Lower leg skin (tissue), 4 donors: Measurements from ENCODE around the gene FSTL1. TPM values are rescaled to one million over a fixed set of nuclear protein-coding genes. Genes with fewer than 3 reads are reported as not detected.

Experiments
- DNase-seq, 2 donors: peaks; one replicate each; pipeline ENCODE4 v3.0.0-alpha.2; 2019; ENCODE audit warnings: low spot score in 2 of 2
- H3K4me3 ChIP-seq: fragments of 200-600 bp; sonication (generic); 2 replicates; pipeline ENCODE4 v1.5.1; 2017; ENCODE audit warnings: mild to moderate bottlenecking, low read depth; ENCODE audit not compliant: poor library complexity, severe bottlenecking
- POLR2A ChIP-seq, 2 donors: fragments of 450-650 bp; IDR thresholded peaks; one replicate each; pipeline ENCODE4 v1.6.1; 2016 to 2017; ENCODE audit warnings: antibody characterized with exemption in 2 of 2, mild to moderate bottlenecking in 1 of 2, moderate library complexity in 1 of 2
- WGBS, 2 donors: methylation state at CpG; one replicate each; pipeline ENCODE4 v1.1.5; 2018; 5-methylcytosine and 5-hydroxymethylcytosine counted together
- intact Hi-C: fragments of 100-400 bp; cut with DNase I; formaldehyde crosslinking; loops from one replicate; pipeline ENCODE4 v1.15.0; 2023; ENCODE audit warnings: low total_unique reads
- total RNA-seq, 4 donors: library from RNA; depleted of rRNA; stranded (reverse); fragments of >200 nt; gene quantifications; one replicate each; pipeline ENCODE4 v1.1.0, GENCODE V29; 2016
- TF ChIP-seq, protein P1 (sequence below), 3 donors: fragments of 450-650 bp; IDR thresholded peaks; one replicate each; pipeline ENCODE4 v1.5.1; 2016; ENCODE audit warnings: antibody characterized with exemption in 3 of 3, mild to moderate bottlenecking in 3 of 3, moderate library complexity in 2 of 3

Gene FSTL1
- total RNA-seq, 4 donors from 2014 or later, result 52.8 to 207 (median 104) TPM

DNA sequence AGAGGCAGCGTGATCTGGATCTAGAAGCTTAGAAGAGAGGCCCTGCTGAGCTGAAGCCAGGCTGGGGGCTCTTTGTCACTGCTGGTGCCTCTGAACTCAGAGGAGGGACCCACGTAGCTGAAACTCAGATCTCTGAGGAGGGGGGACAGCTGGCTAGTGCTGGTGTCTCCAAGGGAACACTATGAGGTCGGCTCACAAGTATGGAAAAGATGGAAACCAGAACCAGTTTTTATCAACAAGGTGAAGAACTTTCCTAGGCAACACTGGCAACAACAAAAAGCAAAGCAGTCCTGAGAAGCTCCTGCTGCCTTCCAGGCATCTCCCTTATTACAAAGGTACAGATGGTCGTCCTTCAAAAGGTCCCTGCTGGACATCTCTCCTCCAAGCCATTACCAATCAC, 27.0 kb upstream of the FSTL1 start:
- intact Hi-C loops, result no loop called here
- WGBS, 2 donors, result 82 to 90% methylated on average over 4 of the region's 4 CpGs
- H3K4me3 ChIP-seq, result no peak overlapping the region
- DNase-seq, result no peak
- no peak for TF ChIP-seq POLR2A (IDR thresholded peaks at IDR 0.05)
- TF ChIP-seq, protein P1, sequence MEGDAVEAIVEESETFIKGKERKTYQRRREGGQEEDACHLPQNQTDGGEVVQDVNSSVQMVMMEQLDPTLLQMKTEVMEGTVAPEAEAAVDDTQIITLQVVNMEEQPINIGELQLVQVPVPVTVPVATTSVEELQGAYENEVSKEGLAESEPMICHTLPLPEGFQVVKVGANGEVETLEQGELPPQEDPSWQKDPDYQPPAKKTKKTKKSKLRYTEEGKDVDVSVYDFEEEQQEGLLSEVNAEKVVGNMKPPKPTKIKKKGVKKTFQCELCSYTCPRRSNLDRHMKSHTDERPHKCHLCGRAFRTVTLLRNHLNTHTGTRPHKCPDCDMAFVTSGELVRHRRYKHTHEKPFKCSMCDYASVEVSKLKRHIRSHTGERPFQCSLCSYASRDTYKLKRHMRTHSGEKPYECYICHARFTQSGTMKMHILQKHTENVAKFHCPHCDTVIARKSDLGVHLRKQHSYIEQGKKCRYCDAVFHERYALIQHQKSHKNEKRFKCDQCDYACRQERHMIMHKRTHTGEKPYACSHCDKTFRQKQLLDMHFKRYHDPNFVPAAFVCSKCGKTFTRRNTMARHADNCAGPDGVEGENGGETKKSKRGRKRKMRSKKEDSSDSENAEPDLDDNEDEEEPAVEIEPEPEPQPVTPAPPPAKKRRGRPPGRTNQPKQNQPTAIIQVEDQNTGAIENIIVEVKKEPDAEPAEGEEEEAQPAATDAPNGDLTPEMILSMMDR (IDR thresholded peaks at IDR 0.05), result no peak

DNA sequence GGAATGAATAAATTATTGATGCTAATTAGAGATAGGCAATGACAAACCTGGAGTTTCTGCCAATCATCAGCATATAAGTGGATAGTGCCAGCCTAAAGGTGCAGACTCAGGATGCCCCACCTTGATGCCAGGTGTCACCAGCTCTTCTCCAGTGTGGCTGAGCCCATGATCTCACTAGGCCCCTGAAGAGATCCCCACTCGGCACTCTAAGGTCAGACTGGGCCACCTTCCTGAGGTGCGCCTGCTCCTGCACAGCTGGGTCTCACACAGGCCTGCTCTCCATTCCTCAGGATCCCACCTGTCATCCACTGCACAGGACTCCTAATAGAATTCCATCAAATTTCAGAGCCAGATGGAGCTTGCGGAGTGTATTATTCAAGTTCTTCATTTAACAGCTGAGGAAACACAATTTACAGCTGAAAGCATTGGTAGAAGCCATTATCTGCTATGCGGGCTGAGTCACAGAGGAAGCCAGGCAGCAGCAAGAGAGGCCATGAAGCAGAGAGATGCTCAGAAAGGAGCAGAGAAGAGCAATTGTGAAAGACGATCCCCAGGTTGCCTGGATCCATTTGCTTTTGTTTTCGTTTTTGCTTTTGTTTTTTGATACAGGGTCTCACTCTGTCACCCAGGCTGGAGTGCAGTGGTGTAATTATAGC, 25.1 kb upstream of the FSTL1 start:
- no peak for TF ChIP-seq POLR2A (IDR thresholded peaks at IDR 0.05)
- TF ChIP-seq, protein P1 (IDR thresholded peaks at IDR 0.05), result no peak
- WGBS, 2 donors, result 89 to 91% methylated on average over 6 of the region's 6 CpGs
- no peak overlapping the region for H3K4me3 ChIP-seq
- intact Hi-C loops, result no loop called here
- no peak for DNase-seq

DNA sequence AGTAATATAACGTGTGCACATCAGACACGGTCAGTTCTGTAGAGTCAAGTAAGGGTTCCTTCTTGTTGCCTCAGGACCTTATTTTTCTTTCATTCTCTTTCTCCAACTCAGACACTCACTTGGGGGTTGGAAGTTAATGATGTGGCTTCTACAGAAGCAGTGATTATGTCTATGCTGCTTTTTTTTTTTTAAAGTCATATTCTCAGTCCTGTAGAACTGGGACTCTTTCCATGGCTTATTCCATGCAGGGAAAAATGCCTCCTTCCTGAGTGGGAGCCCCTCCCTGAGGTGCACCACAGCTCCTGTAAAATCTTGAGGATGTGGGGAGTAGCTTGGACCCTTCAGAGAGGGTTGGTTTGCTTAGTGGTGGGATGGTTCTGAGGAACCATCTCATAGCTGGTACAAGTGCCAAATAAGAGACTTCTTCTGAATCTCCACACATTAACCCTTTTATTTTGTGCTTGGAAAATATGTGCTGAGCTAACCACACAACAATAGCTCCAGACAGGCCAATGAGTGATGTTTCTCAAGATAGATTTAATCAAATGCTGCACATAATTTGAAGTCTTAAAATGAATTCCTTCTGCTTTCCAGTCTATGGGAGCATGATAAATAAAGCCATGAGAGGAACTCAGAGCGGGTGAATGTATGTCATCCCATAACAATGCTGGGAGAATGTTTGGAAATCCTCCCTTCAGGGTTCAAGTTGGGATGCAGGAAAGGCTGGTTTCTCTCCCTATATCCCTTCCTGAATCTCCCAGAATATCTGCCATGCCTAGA, 23.3 kb upstream of the FSTL1 start:
- TF ChIP-seq, protein P1 (IDR thresholded peaks at IDR 0.05), result no peak
- no peak for TF ChIP-seq POLR2A (IDR thresholded peaks at IDR 0.05)
- H3K4me3 ChIP-seq, result no peak overlapping the region
- intact Hi-C loops, result no loop called here
- no peak for DNase-seq
- 96 to 97% methylated on average over 3 of the region's 3 CpGs for WGBS, 2 donors

DNA sequence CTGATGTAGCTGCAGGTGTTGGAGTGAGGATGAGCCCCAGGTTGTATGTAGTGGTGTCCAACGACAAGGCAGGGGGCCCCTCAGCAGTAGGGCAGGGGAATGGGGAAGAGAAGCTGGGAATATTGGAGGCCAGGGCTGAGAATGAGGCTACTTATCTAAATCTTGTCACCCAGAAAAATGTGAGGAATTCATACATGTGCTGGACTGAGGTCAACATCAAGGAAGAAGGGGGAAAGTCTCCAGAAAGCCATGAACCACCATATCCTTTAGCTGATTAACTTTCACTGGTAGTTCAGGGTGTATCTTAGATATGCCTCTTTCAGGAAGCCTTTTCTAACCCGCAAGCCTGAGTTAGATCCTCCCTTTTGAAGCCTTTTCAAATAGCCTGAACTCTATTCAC, 22.6 kb upstream of the FSTL1 start:
- DNase-seq, result no peak
- TF ChIP-seq POLR2A (IDR thresholded peaks at IDR 0.05), result no peak
- TF ChIP-seq, protein P1 (IDR thresholded peaks at IDR 0.05), result no peak
- intact Hi-C loops, result no loop called here
- no peak overlapping the region for H3K4me3 ChIP-seq
- WGBS, 2 donors, result 74 to 81% methylated on average over 2 of the region's 2 CpGs

DNA sequence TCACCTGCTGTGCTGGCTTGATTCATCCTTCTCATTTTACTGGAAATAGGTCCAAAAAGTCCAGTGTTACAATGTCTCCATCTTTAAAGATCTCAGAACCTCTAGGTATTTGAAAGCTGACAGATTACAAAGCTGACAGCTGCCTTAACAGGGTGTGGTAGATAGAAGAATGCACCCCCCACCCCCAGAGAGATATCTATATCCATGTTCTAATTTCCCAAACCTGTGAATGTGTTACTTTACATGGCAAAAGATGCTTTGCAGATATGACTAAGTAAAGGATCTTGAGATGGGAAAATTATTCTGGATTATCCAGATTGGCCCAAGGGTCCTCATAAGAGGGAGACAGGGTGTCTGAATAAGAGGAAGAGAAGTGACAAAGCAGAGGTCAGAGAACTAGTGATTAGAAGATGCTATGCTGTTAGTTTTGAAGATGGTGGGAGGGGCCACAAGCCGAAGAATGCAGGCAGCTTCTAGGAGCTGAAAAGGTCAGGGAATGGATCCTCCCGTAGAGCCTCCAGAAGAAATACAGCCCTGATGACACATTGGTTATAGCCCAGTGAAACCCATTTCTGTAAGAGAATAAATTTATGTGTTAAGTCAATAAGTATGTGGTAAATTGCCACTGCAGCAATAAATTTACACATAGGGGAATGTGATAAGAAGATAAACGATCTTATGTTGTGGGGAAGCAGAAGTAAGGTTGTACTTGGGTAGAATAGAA, 21.5 kb upstream of the FSTL1 start:
- no peak overlapping the region for H3K4me3 ChIP-seq
- DNase-seq, result no peak
- 81 to 84% methylated on average over 3 of the region's 3 CpGs for WGBS, 2 donors
- no peak for TF ChIP-seq POLR2A (IDR thresholded peaks at IDR 0.05)
- TF ChIP-seq, protein P1 (IDR thresholded peaks at IDR 0.05), result no peak
- intact Hi-C loops, result no loop called here
